Activated T-helper 1 cell treated with Interleukin-2 at 50 U/mL for 16 hours (primary cell): ENCODE data around the gene SSX2IP.
A peak's percentile ranks its signal among the peaks of the same experiment; 100 is the strongest.
"Not testable (repeated sequence)": the region's sequence is repeated elsewhere in the genome, so short reads cannot be mapped to it uniquely, and the experiment has no call there.

ENCODE experiments used
- DNase-seq: peaks from one replicate; pipeline ENCODE4 v3.0.0-alpha.2; 2020; ENCODE audit warnings: low read depth

The SSX2IP gene

DNA sequence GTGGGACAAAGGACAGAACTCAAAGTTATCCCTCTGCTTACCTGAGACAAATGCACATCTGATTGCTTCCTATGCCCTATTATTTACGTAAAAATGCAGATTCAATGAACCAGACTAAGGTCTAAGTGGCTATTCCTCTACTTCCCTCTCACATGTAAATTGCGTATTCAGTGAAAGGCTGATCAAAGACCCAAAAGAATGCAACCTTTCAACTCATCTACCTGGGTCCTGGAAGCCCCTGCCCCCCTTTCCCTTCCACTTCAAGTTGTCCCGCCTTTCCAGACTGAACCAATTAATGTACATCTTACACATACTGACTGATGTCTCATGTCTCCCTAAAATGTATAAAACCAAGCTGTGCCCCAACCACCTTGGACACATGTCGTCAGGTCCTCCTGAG is 14.6 kb downstream of the SSX2IP start:
- no peak for DNase-seq

DNA sequence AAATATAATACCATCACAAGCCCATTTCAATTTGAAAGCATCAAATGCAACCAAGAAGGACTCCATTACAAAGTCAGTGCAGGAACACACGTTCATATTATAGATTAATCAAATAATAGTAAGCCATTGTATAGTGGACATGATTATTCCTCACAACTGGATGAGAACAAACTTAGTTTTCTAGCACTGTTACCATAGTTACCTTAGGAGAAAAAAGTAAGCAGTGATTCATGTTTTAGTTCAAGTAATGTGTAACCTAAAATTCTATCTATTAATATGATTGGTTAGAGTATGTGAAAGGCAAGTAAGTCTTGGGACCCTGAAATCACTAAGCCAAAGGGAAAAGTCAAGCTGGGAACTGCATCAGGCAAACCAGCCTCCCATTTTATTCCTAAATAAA is 15.2 kb downstream of the SSX2IP start:
- no peak for DNase-seq

DNA sequence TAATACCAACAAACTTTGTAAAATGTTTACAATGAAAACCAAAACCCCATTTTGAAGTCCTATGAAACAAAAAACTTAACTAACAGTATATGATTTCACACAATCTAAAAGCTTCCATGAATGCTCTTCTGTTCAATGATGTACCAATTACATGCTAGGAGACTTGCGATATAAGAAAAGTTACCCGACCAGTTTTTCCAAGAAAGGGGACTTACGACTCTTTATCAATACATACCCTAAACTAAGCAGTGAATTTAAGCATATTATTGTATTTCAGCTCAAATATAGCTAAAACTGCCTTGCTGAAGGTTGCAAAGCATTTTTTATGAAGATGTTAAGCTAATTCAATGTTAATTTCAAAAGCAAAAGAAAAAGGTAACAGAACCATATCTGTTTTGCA is 15.6 kb downstream of the SSX2IP start:
- DNase-seq: no peak

DNA sequence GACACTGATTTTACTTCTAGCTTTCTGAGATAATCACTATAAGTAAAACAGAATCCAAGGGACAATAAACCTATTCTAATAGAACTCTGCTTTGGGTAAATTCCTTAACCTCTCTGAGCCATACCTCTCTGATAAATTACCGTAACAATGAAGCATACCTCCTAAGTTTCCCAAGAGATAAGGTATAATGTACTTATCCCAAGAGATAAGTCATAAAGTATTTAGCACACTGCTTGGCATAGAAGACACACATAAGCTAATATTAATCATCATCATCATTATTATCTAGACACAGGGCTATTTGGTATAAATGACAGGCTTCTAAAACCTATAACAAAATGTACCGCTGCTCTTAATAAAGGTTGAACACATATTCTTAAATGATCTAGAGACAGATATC is 16.2 kb downstream of the SSX2IP start:
- no peak for DNase-seq

DNA sequence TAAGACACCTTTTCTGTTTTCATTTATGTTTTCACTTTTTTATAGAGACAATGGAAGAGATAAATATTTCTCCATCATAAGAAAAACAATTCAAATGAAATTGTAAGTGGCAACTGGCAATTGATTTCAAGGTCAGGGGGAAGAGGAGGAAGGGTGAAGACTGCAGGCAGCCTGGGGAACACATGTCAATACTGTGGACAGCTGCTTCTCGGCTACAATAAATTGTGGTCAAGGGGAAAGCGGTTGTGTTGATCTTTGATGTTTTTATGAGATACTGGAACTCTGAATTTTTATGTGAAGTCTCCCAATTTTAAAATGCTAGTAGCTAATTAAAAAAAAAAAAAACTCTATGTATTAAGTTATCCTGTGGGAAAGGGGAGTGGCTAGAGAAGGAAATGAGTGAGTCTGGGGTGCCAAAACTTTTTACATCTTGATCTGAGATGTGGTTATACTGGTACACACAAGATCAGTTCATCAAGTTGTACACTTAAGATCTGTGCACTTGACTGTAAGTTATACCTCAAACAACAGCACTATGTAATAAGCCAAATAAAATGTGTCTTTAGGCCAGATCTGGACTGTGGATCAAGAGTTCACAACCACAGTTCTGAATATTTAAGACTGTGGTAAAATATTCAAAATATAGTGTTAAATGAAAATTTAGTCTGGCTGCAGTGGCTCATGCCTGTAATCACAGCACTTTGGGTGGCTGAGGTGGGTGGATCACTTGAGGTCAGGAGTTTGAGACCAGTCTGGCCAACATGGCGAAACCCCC is 18.0 kb downstream of the SSX2IP start:
- no peak for DNase-seq

DNA sequence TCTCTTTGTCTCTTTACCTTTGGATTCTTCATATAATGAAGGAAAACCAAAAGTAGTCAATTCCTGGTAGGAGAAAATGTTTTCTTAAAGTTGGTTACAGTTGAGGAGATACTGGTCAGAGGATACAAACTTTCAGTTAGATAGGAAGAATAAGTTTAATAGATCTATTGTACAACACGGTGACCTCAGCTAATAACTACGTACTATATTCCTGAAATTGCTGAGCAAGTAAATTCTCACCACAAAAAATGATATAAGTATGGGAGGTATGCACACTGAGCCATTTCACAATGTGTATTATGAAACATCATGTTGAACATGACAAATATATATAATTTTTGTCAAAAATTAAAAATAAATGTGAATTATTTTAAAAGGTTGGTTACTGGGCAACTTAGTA is 20.4 kb downstream of the SSX2IP start:
- DNase-seq: no peak

DNA sequence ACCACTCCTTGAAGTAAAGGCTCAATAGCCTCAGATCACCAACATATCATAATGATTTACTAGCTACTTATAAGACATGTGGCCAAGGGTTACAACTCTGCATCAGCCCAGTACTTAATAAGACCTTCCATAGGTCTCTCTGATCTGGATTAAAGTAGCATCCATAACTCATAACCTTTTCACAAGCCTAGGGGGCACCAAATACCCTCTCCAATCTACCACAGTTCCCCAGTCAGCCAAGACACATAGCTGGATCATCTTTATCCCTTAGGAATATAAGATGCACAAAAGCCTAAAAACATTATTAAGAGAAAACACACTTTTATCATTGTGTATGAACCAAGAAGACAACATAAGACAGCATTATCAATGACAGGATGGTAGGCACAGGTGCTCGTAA is 22.1 kb downstream of the SSX2IP start:
- DNase-seq: no peak

DNA sequence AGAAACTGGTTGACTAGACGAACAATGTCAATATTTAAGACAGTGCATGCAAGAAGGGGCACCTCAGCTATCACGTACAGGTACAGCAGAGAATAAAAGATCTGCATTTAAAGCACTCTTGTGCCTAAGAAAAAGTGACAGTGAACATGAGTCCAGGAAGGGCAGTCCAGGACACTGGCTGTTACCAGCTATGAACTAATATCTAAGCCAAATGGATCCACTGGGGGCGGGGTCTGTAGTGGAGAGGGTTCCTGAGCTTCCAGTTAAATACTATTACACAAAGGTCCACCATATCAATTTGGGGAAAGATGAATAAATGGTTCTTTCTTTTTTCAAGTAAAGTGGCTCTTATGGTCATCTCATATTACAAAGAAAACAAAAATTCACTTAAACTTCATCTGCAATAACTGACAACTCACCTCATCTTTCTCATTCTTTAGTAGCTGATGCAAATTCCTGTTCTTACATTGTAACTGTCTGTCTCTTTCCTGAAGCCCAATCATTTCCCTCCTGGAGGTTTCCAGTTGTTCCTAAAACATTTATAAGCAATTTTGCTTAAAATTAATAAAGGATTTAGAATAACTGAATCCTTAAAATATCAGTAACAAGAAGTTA is 24.5 kb downstream of the SSX2IP start:
- no peak for DNase-seq

DNA sequence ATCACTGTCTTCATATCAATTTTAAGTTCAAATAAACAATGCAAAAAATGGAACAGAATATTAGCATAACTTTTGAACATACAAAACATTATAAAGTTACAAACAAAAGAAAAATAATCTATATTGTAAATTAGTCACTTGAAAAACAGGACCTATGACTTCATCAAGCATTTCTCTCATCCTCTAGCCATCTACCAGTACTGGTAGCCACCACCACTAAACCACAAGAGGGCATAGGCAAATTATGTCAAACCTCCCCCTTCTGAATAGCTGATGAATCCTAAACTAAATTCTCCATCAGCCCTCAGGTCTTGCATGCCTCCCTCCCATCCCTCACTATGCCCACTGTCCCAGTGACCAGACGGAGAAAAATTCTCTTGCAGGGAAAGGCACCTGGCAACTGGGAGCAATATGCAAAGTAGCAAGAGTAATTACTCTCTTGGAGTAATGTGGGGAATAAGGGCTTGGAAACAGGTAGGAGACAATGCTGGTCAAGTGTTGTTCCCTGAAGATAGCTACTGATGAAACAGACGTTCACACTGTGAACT is 37.1 kb downstream of the SSX2IP start:
- DNase-seq: no peak

DNA sequence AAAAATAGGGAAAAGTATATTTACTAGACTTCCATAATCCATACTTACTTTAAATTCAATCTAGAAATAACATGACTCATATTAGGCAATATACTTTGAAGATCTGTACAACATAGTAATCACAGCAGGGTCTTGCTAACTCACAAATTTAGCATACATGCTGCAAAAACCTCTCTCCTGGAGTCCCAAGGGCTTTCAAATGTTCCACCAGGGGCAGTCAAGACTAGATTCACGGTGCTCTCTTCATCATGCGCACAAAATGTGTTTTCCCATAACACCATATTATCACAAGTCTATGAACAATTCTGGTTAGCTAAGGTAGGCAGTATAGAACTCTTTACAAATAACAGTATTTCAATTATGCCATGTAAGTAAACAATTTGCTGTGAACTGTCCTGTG is 45.8 kb downstream of the SSX2IP start:
- DNase-seq: no peak

DNA sequence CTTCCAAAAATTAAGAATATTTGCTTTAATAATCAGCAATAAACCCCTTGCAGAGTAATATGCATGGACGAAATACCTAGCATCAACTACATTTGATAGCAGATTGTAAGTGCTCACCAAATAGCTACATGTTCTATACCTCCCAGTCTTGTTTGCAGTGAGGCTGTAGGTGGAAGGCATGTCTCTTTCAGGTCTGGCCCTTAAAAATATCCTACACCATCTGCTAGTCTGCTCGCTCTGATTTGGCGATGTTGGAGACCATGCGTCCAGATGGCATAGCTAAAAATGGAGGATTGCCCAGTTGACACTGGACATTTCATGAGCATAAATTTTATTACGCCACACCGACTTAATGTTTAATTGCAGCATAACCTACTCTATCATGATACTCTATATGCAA is 47.1 kb downstream of the SSX2IP start:
- no peak for DNase-seq

DNA sequence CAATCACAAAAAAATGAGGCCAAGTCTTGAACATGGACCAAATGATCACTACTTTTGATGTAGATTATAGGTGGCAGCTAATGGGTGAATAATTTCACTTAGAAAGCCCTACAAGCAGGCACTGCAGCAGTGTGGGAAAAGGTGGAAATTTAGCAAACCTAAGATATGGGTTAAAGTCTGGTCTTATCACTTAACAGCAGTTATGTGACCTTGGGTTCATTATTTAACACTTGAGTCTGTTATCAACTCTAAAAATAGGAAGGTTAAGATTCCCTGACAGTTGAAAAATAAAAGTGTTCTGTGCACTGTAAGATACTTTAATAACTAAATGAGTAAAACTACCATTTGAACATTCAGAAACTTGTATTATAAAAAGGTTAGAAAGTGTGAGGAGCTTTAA is 47.5 kb downstream of the SSX2IP start:
- no peak for DNase-seq

DNA sequence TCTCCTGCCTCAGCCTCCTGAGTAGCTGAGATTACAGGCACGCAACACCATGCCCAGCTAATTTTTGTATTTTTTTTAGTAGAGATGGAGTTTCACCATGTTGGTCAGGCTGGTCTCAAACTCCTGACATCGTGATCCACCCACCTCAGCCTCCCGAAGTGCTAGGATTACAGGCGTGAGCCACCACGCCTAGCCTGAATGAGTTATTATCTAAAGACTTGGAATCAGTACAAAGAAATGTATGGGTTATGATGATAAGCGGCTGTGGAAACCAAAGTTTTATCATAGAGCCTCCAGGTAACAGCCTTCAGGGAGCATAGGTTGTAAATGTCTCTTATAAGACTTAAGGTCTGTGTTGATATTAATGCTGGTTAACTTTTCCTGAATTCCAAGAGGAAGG is 50.5 kb downstream of the SSX2IP start:
- not testable (repeated sequence) for DNase-seq

DNA sequence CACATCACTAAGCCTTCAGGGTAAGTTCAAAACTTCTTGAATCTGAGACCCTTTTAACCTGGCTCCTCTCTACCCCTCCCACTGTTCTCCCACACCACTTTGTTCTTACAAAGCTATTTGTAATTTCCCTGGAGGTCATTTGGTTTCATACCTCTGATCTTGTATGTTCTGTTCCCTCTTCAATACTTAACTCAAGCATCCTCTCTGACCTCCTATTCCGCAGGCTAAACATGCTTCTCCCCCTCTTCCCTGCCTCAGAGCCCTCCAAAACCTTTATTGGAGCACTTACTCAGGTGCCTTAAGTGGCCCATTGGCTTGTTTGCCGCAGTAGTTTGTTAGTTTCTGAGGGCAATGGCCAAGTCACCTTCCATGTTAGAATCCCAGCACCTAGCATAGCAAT is 54.8 kb downstream of the SSX2IP start:
- no peak for DNase-seq

DNA sequence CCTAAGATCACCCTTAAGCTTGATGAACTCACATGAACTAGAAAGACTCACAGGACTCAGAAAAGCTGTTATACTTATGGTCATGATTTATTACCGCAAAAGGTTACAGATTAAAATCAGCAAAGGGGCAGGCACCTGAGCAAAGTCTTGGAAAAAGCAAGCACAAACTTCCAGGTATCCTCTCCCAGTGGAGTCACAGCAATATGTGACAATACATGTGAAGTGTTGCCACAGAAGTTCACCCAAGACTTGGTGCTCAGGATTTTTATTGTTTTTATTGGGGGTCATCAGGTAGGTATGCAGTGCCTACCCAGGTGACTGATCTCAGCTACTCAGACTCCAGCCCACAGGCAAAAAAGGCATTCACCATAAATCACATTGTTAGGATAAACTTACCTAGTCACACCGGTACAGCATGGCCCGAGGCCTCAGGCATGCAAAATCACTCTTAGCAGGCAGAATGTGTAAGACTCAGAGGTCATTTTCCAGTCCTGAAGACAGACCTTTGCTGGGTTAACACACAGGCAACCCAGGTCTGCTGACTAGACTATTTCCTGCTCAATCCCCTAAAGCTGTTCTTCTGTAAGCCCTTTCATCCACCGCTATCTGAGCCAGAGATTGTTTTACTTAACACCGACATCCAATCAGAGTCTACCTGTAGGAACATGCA is 55.6 kb downstream of the SSX2IP start:
- no peak for DNase-seq

DNA sequence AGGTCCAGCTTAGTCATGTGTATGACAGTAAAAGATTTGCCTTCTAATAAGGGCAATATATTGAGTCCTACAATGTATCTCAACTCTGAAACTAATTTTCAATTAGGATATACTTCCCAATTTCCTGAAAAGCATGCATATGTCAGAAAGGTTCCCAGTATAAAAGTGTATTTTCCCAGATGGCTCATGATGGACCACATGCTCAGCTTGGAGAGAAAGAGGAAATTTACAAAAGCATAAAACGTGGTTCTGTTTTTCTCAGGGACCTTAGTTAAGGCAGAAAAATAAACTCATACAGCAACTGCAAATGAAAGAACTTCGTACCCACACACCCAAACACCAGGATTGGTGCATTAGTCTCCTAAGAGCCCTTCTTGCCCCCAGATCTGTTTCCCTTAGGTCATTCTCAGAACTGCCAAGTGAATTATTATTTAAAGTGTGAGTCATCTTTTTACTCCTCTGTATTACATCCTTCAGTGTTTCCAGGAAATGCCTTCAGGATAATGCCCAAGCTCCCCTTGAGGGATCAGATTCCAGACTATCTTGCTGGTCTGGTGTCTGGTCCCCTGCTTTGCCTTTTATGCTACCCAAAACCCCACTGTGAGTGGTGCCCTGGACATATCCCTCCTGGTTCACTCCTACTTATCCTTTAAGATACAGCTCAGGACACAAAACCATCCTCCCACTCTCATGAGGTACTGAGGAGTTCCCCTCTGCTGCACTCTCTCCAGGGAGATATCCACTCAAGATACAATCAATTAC is 57.4 kb downstream of the SSX2IP start:
- no peak for DNase-seq

DNA sequence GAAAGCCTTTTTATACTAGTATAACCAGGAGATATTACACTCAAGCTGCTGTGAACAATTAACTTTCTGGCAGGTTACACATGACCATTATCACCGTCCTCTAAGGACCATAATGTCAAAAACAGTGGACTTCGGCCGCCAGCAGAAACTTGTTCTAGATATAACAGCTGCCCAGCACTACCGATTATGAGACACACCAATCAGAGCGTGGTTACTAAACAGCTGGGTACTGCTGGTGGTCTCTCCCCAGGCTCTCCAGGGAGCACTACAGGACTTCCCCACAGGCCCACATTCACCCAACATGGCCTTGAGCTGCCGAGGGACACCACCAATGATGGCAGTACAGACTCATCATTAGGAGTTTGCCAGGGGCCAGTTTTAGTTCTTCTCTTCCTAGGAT is 58.1 kb downstream of the SSX2IP start:
- no peak for DNase-seq

DNA sequence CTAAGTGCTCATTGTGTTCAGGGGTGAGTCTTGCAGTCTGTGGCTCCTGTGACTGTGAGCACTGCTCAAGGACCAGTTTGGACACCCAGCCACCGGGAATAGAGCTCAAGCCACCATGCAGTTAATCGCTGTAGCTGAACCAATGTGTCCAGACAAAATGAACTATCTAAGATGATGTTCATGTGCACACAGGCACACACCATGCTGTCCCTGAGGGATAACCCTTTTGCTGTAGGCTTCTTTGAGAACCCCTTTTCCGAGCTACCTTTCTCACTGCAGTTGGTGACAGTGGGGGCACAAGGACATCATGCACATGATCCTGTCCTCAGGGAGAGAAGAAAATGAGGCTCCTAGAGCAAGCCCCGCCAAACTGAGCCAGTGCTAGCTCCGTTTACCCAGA is 65.4 kb downstream of the SSX2IP start:
- DNase-seq: no peak

DNA sequence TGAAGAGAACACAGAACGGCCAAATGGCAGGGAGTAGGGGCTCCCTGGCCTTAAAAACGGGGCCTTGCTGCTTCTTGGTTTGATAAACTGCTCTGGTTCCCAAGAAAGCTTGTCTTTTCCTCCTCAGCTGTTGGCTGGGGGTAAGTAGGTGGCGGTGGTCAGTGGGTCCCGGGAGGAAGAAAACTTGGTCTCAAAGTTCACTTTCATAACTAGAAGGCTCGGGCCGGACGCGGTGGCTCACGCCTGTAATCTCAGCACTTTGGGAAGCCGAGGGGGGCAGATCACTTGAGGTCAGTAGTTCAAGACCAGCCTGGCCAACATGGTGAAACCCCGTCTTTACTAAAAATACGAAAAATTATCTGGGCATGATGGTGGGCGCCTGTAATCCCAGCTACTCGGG is 68.7 kb downstream of the SSX2IP start:
- no peak for DNase-seq

DNA sequence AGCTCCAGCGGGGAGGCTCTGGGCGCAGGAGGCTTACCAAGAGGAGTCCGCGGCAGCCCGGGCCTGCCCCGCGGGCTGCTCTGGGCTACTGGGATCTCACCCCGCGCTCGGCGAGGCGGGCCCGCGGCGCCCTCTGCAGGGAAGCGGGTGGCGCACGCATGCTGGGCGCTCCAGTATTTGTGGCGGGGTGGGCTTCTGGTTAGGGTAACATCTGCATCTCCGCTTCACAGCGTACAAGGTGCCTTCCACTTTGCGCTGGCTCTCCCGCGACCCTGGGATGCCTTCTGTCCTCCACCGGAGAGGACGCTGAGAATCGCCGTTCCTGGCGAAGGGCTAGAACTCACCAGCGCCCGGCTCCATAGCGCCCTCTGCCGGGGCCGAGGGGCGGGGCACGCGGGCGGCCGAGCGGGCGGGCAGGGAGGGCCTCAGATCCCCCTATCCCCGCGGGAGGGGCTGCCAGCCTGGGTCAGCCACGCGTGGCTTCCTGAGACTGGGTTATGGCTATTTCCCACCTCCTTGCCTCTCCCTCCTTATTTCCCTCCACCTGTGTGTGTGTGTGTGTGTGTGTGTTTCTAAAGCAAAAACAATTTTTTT is 69.4 kb downstream of the SSX2IP start:
- peak; percentile 70 for DNase-seq

DNA sequence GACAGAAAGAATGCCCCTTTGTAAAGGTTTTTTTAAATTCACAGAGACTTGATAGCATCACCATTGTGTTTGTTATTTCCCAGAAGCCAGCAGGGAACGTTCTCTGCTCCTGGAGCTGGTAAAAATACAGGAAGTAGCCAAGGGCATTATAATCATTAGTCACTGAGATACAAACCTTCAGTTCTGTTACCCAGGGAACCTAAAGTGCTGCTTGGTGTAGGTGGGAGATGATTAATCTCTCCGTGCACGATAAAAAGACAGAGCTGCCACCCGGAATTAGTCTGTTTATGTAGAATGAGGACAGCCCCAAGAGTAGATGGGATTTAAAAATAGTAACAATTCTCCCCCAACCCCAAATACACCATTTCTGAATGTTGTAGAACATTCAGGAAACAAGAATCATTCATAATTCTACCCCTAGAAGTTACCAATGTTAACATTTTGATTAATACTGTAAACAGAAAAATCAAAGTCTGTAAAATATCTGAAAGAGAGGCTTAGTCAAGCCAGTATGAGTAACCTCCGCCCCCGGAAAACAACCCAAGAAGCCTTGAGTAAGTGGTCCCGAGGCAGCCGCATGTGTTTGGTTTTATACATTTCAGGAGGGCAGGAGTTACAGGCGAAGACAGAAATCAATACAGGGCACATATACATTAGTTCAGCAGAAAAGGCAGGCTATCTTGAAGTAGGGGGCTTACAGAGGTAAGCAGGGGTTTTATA is 70.7 kb downstream of the SSX2IP start:
- no peak for DNase-seq
